Progenitor cell of endocrine pancreas (in vitro differentiated cells): ENCODE data around the gene LUZP4. TPM values are rescaled to one million over a fixed set of nuclear protein-coding genes. Genes with fewer than 3 reads are reported as not detected.
A peak's percentile ranks its signal among the peaks of the same experiment; 100 is the strongest.
"Not testable (repeated sequence)": the region's sequence is repeated elsewhere in the genome, so short reads cannot be mapped to it uniquely, and the experiment has no call there.

Experiments
- DNase-seq: peaks from one replicate; pipeline ENCODE4 v3.0.0; 2021; ENCODE audit warnings: low spot score; ENCODE audit not compliant: unreplicated experiment
- H3K27ac Mint-ChIP-seq: 2 replicates; pipeline ENCODE4 v1.8.0; 2021; ENCODE audit warnings: mild to moderate bottlenecking, moderate library complexity, mixed read lengths
- H3K27me3 Mint-ChIP-seq: 2 replicates; pipeline ENCODE4 v1.8.0; 2021; ENCODE audit warnings: mixed read lengths
- H3K36me3 Mint-ChIP-seq: 2 replicates; pipeline ENCODE4 v1.8.0; 2022; ENCODE audit warnings: mixed read lengths; ENCODE audit not compliant: insufficient read depth
- H3K4me1 Mint-ChIP-seq: 2 replicates; pipeline ENCODE4 v1.8.0; 2021; ENCODE audit warnings: low read depth, mixed read lengths
- H3K4me3 Mint-ChIP-seq: 2 replicates; pipeline ENCODE4 v1.8.0; 2021; ENCODE audit warnings: low read depth, mild to moderate bottlenecking, moderate library complexity, mixed read lengths
- H3K9me3 Mint-ChIP-seq: 2 replicates; pipeline ENCODE4 v1.8.0; 2021; ENCODE audit warnings: low read depth, mixed read lengths
- CTCF ChIP-seq: fragments of 200-600 bp; sonication (generic); IDR thresholded peaks from one replicate; pipeline ENCODE4 v1.5.0; 2021; ENCODE audit warnings: antibody characterized with exemption, mild to moderate bottlenecking; ENCODE audit not compliant: unreplicated experiment
- total RNA-seq: library from RNA; stranded (reverse); gene quantifications from 2 replicates; pipeline ENCODE4 v1.2.1, GENCODE V29; 2021

LUZP4 gene
- total RNA-seq, 1 donor from 2014 or later = not detected

DNA sequence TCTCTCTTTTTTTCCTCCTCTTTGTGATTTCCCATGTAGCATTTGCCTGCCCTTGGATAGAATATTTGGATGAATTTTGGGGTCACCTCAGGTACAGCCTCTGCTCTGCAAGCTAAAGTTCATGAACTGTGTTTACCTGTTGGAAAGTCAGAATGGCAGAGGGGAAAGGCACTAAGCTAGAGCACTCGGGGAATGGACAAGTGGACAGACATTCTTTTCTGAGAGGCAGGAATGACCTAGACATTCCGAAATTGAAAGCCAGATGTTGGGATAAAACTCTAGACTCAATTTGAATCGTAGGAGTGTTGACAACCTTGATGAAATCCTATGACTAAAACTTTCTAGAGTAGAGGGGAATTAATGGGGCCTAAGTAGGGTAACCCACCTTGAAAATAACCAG, 56.1 kb downstream of the LUZP4 start:
- Mint-ChIP-seq H3K4me1 (peaks cover 20% of the 10 kb centered on the region), H3K36me3 (peaks cover 6% of the 10 kb centered on the region), H3K27me3 (no peaks in the 10 kb centered on the region), H3K4me3 (no peak overlapping the region), H3K27ac (peak overlapping the region; percentile 88), H3K9me3 (peaks cover 9% of the 10 kb centered on the region)
- TF ChIP-seq CTCF = no peak
- DNase-seq = no peak

- peaks cover 14% of the 10 kb centered on the region for H3K4me1 Mint-ChIP-seq
Observed at GRCh38 chrX:115346738-115347137, 57.2 kb downstream of the LUZP4 start.

DNA sequence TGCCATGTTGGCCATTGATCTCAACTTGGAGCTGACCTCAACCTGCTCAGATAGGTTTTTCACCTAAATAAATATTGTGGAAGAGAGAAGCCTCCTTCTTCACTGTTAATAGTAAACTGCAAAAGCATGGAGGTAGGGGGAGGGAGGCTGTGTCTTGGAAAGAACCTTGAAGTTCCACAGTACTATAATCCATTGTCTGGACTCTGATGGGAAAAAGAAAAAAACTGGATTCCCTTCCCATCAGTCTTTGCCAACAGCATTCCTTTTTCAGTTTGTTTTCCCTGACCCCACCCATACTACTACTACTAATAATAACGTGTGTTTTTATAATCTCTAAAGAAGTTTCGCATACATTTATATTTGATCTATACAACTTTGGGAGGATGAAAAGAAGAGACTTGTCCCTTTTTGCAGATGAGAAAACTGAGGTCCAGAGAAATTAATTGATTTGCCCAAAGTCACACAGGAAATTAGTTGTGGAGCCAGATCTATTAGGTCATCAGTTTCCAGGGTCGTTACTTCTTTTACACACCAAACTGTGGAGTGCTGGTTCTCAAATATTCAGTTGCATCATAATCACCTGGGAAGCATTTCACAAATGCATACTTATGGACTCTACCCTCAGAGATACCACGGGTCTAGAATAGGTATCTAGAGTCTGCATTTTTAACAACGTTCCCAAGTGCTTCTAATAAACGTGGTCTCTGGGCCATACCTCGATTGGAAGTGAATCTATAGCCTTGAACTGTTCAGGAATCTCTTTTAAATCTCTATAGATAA, 59.1 kb downstream of the LUZP4 start:
- Mint-ChIP-seq H3K27me3 (no peaks in the 10 kb centered on the region), H3K4me3 (no peak overlapping the region), H3K4me1 (peaks cover 14% of the 10 kb centered on the region), H3K27ac (no peak overlapping the region), H3K9me3 (peaks cover 9% of the 10 kb centered on the region), H3K36me3 (peaks cover 6% of the 10 kb centered on the region)
- TF ChIP-seq CTCF = no peak
- DNase-seq = no peak

More at GRCh38 chrX:115346738-115347137, 57.2 kb downstream of the LUZP4 start:
- not testable (repeated sequence) for H3K9me3 Mint-ChIP-seq, H3K4me3 Mint-ChIP-seq, H3K36me3 Mint-ChIP-seq, H3K27me3 Mint-ChIP-seq, DNase-seq, H3K27ac Mint-ChIP-seq

GRCh38 chrX:115350711-115351381, 61.3 kb downstream of the LUZP4 start:
- H3K36me3 Mint-ChIP-seq = peaks cover 6% of the 10 kb centered on the region
- TF ChIP-seq CTCF = no peak
- peaks cover 2% of the 10 kb centered on the region for H3K4me1 Mint-ChIP-seq
- no peaks in the 10 kb centered on the region for H3K27me3 Mint-ChIP-seq
- DNase-seq = no peak
- H3K9me3 Mint-ChIP-seq = peaks cover 9% of the 10 kb centered on the region
- H3K27ac Mint-ChIP-seq = no peak overlapping the region
- H3K4me3 Mint-ChIP-seq = no peak overlapping the region

DNA sequence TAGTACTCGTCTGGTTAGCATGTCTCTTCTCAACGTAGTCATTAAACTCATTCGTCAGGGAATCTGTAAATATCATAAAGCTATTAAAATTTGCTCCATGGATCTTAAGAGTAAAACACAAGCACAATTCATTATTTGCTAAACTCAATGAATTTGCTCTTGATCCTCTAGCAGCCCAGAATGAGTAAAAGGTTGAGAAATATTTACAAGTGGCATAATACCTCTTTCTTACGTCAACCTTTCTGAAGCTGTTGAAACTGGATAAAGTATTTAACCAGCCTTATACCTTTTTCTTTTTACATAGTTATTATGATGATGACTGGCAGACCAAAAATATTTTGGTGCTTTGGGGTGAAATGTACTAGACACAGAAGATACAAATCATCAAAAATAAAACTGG, 66.9 kb downstream of the LUZP4 start:
- H3K4me3 Mint-ChIP-seq = no peak overlapping the region
- no peak overlapping the region for H3K27ac Mint-ChIP-seq

More for the DNA sequence above, 66.9 kb downstream of the LUZP4 start:
- Mint-ChIP-seq H3K27me3 (no peaks in the 10 kb centered on the region), H3K4me1 (peaks cover 8% of the 10 kb centered on the region), H3K9me3 (no peaks in the 10 kb centered on the region), H3K36me3 (no peaks in the 10 kb centered on the region)
- no peak for TF ChIP-seq CTCF
- DNase-seq = no peak

Other genes starting within 250 kb of the LUZP4 start
- gene RBMXL3, start 100.3 kb upstream of the LUZP4 start, total RNA-seq = not detected in 2 replicates
- gene LRCH2, start 55.6 kb upstream of the LUZP4 start, total RNA-seq = 14.4 and 16.9 TPM in 2 replicates